ENCODE results near the gene SLC37A1.
A peak's percentile ranks its signal among the peaks of the same experiment; 100 is the strongest.

Gene SLC37A1

DNA sequence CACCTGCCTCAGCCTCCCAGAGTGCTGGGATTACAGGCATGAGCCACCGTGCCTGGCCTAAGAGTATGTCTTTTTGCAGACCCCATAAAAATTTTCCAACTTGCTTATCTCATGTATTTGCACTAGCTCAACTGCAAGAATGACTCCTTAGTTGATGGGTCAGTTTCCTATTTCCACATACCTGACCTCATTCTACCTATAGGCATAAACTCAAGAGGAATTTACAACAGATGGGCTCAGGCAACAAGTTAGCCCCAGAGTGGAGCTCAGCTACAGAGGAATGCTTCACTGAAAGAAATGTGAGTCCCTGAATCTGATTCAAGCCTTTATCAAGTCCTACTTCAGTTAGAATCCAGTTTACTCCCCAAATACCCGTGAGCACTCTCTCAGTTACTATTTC, 5.3 kb upstream of the SLC37A1 start:
- no peak for DNase-seq

DNA sequence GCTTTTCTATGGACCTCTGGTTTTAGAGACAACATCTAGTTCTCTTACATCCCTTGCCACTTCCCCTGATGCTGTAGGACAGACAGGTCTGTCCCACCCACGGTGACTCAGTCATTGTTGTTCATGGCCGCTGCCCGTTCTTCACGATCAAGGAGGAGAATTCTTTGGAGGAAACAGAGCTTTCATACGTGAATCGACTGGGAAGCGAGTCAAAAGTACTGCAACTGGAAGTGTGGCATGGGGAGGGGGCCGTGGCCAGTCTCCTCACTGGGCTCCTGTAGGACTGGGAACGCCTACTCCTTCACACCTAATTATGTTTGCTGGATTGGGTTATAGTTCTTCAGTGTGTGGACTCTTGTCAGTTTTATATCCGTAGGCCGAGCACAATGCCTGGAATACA, 4.4 kb upstream of the SLC37A1 start:
- DNase-seq, result no peak

DNA sequence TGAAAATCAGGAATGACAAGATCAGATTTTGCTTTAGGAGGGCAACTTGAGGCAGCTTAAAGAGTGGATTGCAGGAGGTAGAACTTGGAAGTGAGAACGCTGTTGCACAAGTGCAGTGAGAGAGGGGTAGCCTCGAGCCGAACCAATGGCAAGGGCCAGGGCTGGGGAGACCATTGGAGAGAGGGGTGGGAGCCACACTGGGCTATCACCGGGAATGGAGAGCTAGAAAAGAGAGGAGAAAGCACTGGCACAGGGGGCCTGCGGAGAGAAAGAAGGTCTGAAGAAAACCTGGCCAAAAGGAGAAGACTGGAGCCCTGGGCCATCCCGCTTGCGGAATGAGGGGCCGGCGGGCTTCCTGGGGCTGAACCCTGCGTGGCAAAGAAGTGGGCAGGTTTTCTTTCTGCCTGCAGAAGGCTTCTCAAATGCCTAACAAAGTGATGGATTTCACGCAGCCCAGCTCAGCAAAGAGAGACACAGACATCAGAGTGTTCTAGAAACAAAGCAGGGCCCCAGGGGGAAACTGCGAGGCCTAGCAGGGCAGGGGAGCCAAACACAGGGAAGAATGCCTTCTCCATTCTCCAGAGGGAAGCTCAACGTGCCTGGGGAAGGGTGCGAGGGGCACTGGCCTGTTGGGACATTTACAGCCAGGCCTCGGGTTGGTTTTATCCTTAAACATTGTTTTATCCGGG, 1.2 kb upstream of the SLC37A1 start:
- no peak for DNase-seq

DNA sequence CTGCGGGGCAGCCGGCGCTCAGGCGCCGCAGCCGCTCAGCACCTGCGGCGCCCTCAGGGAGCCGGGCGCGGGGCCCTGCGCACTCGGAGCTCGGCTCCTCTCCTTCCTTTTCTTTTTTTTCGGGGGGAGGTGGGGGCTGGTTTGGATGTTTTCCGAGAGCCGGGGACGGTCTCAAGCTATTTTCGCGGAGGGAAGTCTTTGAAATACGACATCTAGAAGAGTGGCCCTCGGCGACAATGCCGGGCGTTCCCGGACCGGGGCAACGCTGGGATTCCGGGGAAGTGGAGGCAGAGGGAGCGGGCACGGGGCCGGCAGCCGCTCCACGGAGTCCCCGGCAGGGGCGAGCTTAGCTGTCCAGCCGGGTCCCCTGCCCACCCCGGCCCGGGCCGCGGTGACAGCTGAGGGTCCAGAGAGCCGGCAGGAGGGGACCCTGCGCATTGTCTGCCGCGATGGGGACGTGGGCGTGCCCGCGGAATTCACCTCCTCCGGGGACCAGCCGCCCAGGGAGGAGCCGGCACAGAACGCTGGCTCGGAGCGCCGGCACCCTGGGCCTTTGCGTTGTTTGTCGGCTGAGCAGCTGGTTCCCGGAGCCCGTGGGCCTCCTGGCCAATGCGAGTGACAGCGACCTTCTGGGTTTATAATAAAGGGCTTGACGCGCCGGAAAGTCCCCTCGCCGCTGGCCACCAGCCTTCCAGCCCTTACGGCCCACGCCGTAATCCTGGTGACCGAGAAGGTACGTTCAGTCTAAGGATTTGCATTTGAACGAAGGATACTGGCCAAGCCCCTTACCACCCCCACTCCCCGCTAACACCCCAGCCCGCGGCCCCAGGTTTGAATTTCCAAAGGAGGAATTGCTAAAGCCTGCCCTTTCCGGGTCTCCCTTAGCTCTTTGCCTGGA, 582 bp downstream of the SLC37A1 start:
- DNase-seq, result peak; percentile 70 to 76

DNA sequence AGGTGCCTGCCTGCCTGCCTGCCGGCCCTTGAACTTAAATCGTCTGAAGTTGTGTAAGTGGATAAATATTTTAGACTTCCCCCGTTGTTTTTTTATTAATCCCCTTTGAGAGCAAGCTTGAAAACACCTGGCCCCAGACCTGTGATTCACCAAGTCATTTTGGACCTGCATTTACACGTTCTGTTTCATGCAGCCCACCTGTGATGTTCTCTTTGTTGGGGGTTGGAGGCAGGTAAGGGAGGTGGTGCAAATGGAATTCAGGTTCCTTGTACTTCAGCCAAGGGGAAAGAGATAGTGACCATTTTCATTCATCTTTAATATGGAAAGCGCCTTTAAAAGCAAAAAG, 1.2 kb downstream of the SLC37A1 start:
- DNase-seq, result no peak

DNA sequence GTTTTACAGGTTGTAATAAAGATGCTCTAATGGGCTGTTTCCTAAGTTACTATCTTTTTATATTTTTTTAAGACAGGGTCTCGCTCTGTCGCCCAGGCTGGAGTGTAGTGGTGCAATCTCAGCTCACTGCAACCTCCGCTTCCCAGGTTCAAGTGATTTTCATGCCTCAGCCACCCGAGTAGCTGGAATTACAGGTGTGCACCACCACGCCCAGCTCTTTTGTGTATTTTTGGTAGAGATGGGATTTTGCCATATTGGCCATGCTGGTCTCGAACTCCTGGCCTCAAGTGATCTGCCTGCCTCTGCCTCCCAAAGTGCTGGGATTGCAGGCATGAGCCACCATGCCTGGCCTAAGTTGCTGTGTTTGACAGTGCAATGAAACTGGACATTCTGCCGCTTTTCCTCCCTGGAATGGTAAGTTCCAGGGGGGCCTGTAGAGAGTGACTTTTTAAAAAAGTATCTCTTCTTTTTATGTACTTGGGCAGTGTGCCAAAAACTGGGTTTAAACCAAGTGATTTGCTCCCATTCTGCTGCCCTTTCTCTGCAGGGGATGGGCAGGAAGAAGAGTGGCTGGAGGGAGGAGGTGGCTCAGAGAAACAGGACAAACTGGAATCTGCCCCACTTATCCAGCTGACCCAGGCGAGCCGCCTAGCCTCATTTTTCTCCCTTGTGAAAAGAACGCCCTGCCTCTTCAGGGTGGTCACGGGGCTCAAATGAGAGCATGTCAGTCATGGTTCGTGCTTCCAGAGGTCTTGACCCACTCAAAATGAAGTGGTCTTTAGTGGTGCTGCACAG, 2.3 kb downstream of the SLC37A1 start:
- no peak for DNase-seq

DNA sequence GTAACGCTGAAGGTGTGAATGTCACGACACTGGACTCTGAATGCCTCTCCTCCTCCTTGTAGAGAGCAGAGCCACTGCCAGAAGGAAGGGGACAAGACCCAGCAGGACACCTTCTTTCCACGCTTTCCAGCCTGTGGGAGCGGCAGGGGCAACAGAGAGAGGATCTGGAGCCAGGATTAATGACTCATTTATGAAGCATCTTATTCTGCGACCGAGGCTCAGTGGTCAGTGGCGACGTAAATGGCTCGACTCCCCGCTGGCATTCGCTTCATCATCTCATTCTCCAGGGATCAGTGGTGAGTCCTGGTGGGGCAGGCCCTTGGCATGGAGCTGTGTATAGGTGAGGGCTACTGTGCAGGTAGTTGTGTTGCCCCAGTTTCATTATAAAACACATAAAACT, 4.6 kb downstream of the SLC37A1 start:
- DNase-seq, result no peak

DNA sequence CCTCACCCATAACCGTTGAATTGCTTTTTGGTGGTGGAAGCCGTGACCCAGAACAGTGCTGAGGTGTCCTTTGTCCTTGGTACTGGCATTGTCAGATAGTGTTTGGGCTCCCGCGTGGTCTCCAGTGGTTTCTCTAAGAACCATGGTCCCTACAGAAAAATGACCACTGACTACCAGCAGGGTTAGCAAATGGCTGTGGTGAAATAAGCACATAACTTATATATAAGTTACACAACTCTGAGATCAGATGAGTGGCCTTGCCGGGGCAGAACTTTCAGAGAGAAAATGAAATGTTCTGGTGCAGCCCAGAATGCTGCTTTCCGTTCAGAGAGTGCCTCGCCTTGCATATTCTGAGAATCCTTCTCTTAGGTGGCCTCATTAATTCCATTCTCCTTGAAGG, 5.0 kb downstream of the SLC37A1 start:
- DNase-seq, result no peak

DNA sequence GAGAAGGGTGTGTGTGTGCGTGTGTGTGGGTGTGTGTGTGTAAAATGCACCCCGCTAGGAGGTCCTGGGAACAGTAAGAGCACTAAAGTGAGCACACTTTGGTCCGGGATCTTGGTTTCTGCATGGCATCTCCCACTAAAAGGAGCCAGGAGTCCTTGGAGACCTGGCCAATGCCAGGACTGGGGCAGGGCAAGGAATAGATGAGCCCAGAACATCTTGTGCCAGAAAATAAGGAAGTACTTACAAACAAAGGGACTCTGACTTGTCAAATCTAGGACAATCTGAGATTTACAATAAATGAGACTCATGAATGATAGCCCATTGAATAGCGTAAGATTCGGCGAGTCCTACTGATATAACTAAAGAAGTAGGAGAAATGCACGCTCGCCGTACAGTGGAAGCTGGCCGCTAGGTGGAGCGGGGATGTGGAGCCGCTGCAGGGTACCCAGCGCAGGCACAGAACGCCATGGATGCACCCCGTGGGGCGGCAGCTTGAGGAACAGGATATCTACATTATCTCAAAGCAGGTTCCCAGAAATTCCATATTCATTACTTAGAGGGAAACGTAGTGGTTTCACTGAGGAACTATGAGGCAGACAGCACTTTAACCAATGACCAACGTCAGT, 7.1 kb downstream of the SLC37A1 start:
- no peak for DNase-seq

DNA sequence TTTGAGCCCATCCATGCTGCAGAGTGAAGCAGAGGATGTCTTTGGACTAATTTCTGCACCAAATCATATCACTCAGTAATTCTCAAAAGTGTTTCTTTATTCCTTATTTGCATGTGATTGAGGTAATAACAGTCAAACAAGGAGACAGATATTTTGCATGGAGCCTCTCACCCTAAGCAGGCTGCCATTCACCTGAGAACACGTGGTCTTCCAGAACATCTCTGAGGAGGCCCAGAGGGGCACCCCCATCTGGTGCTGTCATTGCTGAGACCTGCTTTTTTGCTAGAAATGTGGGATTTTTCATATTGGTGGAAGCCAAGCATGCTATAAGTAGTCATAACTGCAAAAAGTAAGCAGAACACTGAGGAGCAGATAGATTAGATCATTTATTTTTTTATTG, 7.7 kb downstream of the SLC37A1 start:
- DNase-seq, result no peak

DNA sequence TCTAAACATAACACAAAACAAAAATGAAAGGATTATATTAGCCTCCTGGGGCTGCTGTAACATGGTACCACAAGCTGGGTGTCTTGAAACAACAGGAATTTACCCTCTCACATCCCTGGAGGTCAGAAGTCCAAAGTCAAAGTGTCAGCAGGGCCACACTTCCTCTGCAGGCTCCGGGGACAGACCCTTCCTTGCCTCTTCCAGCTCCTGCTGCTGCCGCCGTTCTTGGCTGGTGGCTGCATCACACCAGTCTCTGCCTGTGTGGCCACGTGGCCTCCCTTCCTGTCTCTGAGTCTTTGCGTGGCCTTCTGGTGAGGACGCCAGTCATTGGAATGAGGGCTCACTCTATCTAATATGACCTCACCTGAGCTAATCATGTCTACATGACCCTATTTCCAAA, 8.2 kb downstream of the SLC37A1 start:
- DNase-seq, result no peak

DNA sequence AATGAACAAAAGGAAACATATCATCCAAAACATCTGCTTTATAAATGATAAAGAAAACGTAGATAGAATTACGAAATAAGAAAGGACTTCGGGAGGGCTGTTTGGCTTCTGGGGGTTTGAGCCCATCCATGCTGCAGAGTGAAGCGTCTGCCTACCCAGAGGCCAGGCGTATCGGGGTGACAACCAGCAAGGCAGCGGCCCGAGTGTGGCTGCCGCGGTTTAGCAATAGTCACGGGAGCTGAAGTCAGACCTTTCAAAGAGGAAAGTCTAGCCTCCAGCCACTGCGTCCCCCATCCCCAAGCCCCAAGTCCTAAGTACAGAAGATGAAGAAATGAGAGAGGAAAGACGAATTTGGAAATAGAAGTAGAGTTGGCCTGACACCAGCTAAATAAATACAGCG, 8.6 kb downstream of the SLC37A1 start:
- DNase-seq, result no peak

DNA sequence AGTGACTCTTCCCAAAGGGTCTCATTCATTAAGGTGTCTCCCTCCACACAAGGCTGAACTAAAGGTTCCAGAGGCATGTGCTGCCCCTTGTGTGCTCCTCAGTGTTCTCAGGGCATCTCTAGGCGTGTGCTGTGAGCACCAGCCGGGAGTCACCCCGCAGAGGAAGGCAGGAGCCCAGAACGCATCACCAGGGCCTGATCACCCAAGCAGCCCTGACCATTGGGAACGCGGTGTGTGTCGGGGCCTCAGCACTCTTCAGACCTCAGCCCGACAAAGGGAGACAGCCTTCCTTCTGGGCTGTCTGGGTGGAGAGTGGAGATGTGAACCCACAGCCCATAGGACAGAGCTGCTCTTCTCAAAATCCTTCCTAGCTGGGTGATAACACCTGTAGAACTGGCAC, 9.1 kb downstream of the SLC37A1 start:
- DNase-seq, result no peak

DNA sequence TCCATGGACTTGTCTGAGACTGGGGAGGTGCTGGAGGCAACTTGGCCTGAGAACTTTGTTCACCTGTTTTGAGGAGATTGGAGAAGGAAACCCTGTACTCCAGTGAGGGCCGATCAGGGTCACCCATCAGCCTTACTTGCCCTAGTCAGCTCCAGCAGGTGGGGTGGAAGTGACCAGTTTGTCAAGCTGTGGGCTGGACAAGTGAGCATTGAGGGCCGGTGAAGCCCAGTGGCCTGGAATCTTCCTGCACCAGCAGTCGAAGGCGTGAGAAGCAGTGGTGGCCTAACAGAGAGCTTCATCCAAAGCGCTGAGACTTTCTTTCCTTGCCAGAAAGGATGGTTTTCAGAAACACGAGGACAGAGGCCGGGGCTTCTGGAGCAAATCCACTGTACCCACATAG, 9.6 kb downstream of the SLC37A1 start:
- no peak for DNase-seq

DNA sequence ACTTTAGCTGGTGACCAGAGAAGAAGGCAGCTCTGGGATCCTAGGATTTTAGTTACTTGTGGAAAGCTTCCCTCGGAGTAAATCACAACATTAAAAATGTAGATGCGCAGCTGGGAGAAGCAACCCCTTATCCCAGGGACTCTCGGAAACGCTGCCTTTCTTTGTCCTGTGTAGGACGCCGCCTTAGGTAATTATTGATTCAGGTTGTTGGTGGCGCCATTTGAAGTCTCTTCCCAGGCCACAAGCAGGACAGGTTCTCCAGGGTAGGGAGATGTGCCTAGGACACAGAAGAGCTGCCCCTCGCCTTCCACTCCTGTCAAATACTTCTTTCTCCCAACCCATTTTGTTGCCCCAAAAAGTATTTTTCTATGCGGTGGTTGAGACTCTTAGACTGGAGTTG, 10.3 kb downstream of the SLC37A1 start:
- DNase-seq, result no peak

DNA sequence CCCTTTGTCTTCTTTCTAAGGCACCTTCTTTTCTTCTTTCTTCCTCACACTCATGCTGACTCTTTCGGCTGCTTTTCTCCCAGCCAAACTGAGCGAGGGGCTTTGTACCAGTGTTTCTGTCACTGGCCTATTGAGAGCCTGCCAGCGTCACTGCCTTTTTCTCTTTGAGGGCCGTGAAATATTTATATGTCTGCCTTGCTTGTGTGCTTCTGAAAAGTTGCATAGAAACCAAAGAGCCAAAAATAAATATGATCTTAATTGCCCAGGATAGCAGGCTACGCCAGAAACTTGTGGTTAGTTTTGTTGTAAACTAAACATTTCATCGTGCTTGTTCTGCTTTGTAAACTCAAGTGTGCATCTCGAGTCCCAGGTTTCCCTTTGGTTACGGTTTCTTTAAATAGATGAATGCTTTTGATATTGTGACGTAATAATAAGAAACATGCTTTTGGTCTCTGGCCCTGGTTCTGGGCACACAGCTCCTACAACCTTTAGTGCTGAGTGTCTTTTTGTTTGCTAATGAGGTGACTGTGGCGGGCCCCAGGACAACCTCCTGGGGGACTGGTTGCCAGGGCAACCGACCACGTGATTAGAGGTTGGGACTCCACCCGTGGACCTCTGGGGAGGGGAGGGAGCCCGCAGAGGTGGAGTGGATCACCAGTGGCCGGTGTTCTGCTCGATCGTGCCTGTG, 10.8 kb downstream of the SLC37A1 start:
- no peak for DNase-seq

DNA sequence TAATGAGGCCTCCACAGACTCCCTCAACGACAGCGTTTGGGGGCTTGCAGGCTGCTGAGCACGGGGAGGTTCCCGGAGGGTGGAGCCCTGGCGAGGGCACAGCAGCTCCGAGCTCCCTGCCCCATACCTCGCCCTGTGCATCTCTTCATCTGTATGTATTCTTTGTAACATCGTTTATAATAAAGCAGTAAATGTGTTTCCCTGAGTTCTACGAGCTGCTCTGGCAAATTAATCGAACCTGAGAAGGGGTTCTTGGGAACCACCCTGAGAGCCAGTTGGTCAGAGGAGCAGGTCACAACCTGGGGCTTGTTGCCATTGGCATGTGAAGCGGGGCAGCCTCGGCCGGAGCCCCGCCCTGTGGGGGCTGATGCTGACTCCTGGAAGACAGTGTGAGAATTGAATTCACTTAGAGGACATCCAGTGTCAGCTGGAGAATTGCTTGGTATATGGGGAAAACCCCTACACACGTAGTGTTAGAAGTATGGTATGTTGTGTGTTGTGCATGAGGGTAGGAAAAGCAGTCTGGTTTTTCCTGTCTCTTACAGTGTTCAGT, 11.5 kb downstream of the SLC37A1 start:
- no peak for DNase-seq

DNA sequence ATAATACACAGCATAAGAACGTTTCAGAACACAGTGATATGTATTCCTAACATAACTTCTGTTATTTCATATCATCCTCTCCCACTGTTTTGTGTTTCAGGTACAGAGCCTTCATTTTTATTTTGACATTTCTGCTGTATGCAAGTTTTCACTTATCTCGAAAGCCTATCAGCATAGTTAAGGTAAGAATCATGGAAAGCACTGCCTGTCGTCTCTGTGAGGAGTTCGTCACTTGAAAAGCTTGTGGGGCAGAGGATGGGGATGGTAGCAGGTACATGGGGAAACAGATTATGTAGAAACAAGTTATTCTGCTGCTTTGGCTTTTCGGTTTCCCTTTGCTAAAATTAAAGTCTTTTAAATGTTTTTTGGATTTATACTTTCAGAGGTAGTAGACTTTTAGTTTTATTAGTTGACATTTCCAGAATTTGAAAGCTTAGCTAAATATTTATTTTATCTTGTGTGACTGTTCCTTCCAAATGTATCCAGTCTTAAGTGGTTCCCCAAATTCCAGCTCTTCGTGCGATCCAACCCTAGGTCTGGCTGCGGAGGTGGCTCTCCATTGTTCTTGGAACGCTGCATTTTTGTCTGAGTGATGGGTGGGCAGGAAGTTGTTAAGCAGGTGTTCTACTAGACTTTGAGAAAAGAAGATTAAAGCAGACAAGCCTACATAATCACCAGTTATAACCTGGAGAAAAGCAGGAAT, 12.2 kb downstream of the SLC37A1 start:
- no peak for DNase-seq

DNA sequence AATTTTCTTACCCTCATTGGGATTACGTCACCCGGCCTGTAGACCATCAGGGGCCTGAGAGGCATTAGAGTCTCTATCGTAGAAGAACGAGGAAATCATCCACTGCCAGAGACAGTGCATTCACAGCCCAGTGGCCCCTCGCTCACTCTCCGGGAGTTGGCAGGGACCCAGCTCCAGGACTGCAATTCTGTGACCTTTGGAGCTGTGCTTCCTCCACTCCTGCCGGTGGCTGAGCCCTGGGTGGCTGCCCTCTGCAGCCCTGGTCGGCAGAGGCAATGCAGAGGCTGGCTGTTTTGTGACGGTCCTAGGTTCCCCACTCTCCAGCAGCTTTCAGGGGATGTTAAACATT, 12.7 kb downstream of the SLC37A1 start:
- no peak for DNase-seq

DNA sequence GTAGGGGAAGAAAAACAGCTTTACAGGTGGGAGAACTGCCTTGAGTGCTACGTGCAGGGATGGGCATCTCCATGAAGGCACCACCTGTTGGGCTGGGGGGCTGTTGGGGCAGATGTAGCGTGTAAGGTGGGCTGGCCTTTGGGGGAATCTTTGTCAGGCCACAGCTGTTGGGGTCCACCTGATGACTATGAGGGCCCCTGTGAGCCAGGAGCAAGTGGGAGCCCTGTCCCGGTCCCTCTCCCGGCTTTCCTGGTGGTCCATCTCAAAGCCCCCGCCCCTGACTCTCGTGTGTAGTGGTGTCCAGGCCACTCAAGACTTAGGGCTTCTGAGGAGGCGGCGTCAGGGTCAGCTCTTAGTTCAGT, 13.5 kb downstream of the SLC37A1 start:
- no peak for DNase-seq

DNA sequence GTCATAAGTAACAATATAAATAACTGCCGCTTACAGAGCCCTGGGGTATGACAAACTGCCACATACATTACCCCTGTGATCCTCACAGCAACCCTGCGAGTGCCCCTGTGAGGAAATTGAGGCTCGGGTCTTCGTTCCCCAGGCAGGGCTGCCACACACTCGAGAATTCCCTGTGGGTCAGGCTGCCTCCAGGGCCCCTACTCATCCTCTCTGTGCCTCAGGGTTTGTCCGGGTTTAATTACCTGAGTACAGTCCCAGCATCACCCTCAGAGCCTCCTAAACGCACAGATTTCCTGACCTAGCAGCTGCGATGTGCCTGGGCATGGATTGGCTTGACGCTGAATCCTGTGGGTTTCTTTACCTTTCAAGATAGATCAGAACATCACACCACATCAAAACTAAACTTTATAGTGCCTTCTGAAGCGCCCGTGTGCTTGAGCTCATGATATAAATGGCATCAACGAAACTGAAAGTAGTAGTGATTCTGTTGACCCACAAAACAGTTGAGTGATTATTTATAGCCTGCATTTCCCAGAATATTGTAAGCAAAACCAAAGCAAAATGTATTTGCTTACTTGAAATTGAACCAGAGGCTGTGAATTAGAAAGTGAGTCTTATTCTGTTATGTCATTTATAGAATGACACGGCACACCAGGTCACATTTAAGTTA, 14.0 kb downstream of the SLC37A1 start:
- peak; percentile 44 to 50 for DNase-seq

All from stimulated activated CD4-positive, alpha-beta T cell treated with anti-CD3 and anti-CD28 coated beads, Interleukin-2, amount 100 ng/mL, for 24 hours (primary cell).